HG02870 (cell line): ENCODE measurements around the gene NPHS1.
"Not testable (repeated sequence)": the region's sequence is repeated elsewhere in the genome, so short reads cannot be mapped to it uniquely, and the experiment has no call there.

Source experiments
- ATAC-seq: cut with Tn5 transposase; IDR thresholded peaks from one replicate; pipeline ENCODE4 v1.9.1; 2021; ENCODE audit warnings: mild to moderate bottlenecking, moderate library complexity; ENCODE audit not compliant: unreplicated experiment

The NPHS1 gene

GRCh38 chr19:35852029-35852780 lies at the start of gene NPHS1:
NPHS1 (minus strand) TSS chr19:35852504; CDS start chr19:35851837, 667 bp downstream.
- ATAC-seq = no peak

- ATAC-seq = no peak
Observed at GRCh38 chr19:35901055-35901644, 48.8 kb upstream of the NPHS1 start.

- peak; percentile 37 for ATAC-seq
Observed at GRCh38 chr19:35899547-35900214, 47.4 kb upstream of the NPHS1 start.

GRCh38 chr19:35898499-35898809 lies 46.1 kb upstream of the NPHS1 start:
- no peak for ATAC-seq

- ATAC-seq = no peak
Observed at GRCh38 chr19:35897706-35898451, 45.6 kb upstream of the NPHS1 start.

GRCh38 chr19:35896643-35897040 lies 44.3 kb upstream of the NPHS1 start:
- ATAC-seq = no peak

GRCh38 chr19:35895911-35896642 lies 43.8 kb upstream of the NPHS1 start:
- no peak for ATAC-seq

- no peak for ATAC-seq
Observed at GRCh38 chr19:35894342-35894741, 42.0 kb upstream of the NPHS1 start.

GRCh38 chr19:35891819-35892218 lies 39.5 kb upstream of the NPHS1 start:
- ATAC-seq = not testable (repeated sequence)

- no peak for ATAC-seq
Observed at GRCh38 chr19:35890113-35890650, 37.9 kb upstream of the NPHS1 start.

- no peak for ATAC-seq
Observed at GRCh38 chr19:35889370-35890112, 37.2 kb upstream of the NPHS1 start.

GRCh38 chr19:35888398-35888797 lies 36.1 kb upstream of the NPHS1 start:
- ATAC-seq = no peak

GRCh38 chr19:35887197-35887596 lies 34.9 kb upstream of the NPHS1 start:
- no peak for ATAC-seq

- no peak for ATAC-seq
Observed at GRCh38 chr19:35885904-35886303, 33.6 kb upstream of the NPHS1 start.

- ATAC-seq = no peak
Observed at GRCh38 chr19:35885225-35885738, 33.0 kb upstream of the NPHS1 start.

GRCh38 chr19:35883882-35884281 lies 31.6 kb upstream of the NPHS1 start:
- no peak for ATAC-seq

- ATAC-seq = no peak
Observed at GRCh38 chr19:35882114-35882832, 30.0 kb upstream of the NPHS1 start.

GRCh38 chr19:35879770-35880317 lies 27.5 kb upstream of the NPHS1 start:
- ATAC-seq = no peak

- ATAC-seq = no peak
Observed at GRCh38 chr19:35879068-35879467, 26.8 kb upstream of the NPHS1 start.
